NCI-H82 (cell line): Measurements from ENCODE around the gene CCDC51.

Experiments used
- DNase-seq: peaks from one replicate; lab custom pipeline; 2025; lab: John Stamatoyannopoulos, UW

Gene CCDC51

GRCh38 chr3:48419149-48419548, 20.8 kb downstream of the CCDC51 start:
- no peak for DNase-seq

GRCh38 chr3:48418651-48419050, 21.3 kb downstream of the CCDC51 start:
- no peak for DNase-seq

DNA sequence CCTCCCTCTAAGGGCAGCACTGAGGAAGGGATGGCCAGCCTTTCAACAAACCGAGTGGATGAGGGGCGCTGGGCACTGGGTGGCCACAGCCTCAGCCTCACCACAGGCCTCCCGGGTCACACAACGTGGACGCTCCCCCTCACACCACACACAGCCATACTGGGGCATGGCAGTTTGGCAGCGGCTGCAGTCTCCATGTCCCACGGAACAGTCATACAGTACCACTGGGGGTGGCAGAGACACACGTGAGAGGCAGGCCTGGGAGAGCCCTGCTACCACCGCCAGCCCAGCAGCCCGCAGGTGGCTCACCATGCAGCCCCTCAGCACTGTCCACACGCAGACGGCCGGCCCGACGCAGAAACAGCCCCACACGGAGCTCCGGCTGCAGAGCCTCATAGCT, 21.8 kb downstream of the CCDC51 start:
- DNase-seq, result no peak

DNA sequence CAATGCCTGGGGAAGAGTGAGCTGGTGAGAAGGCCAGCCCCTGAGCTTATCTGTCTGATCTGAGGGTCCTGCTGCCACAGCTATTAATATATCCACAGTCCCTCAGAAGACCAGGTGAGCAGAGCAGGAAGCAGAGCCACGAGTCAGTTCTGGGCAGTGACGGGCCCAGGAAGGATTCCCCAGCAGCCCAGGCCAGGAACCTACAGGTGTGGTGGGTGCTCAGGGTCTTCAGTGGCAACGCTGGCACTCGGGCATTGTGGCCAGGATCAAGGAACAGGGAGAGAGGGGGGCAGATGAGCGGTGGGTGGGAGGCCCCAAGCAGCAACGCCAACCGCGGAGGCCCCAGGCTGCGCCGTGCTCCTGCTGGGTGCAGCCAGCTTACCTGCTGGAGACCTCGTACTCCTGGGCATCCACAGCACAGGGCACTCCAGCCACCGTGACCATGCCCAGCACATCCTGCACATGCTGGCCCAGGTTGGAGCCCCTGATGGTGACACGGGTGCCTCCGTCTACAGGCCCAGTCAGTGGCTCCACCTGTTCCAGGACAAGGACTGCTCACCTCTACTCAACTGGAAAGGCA, 22.3 kb downstream of the CCDC51 start:
- no peak for DNase-seq

- DNase-seq, result no peak
Measured at GRCh38 chr3:48416546-48416945, 23.4 kb downstream of the CCDC51 start.

DNA sequence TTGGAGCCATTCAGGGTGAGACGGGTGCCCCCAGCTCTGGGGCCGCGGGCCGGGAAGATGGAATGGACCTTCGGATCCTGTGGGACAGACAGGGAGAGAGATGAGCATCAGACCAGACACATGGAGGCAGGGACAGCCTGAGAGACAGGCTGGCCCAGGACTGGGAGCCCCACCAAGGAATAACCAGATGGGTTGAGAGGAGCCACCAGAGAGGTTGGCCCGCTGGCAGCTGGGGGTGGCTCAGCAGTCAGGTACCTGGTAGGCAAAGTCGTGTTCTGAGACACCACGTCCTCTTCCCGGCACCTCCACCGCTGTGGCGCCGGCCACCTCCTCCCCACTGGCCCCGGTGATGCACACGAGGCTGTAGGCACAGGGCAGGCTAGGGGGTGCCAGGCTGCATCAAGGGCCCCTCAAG, 23.8 kb downstream of the CCDC51 start:
- DNase-seq, result no peak

- no peak for DNase-seq
Measured at GRCh38 chr3:48415251-48415953, 24.5 kb downstream of the CCDC51 start.

- no peak for DNase-seq
Measured at GRCh38 chr3:48414376-48415250, 25.3 kb downstream of the CCDC51 start.

- no peak for DNase-seq
Measured at GRCh38 chr3:48413611-48414010, 26.3 kb downstream of the CCDC51 start.

DNA sequence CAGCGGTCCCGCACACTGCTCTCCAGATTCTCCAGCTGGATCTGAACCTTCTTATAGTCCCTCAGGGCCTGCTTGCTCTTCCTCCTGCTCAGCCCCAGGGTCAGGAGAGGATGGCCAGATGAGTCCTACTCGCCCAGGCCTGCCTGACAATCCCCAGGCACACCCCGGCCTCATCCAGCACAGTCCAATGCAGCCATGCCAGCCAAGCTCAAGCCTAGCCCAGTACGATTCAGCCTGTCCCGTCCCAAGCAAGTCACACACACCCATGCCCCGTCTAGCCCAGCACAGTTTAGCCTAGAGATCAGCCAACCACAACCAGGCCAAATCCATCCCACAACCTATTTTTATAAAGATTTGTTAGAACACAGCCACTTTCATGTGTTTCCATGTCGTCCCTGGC, 26.8 kb downstream of the CCDC51 start:
- DNase-seq, result no peak

DNA sequence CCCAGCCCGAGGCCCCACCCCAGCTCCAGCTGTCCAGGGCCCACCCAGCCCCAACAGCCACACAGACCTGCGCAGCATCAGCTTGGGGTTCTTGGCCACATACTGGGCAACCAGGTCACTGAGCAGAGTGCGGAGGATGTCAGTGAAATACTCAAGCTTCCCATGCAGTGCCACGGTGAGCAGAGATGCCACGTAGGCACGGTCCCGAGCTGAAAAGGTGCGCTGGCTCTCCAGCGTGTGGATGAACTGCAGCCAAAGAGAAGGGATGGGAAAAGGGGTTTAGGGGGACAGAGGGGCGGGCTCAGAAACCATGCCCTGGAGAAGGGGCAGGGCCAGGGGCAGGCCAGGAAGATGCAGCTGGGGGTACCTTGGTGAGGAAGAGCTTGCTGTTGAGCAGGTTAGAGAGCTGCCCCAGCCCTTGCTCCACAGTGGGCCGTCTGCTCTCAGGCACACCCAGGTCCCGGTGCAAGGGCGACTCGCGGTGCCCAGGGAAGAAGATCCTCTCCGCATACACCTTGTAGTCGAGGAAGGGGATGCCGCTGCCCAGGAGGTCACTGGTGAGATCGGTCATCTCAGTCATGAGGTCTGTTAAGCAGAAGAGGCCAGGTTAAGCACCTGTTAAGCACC, 27.4 kb downstream of the CCDC51 start:
- DNase-seq, result no peak

DNA sequence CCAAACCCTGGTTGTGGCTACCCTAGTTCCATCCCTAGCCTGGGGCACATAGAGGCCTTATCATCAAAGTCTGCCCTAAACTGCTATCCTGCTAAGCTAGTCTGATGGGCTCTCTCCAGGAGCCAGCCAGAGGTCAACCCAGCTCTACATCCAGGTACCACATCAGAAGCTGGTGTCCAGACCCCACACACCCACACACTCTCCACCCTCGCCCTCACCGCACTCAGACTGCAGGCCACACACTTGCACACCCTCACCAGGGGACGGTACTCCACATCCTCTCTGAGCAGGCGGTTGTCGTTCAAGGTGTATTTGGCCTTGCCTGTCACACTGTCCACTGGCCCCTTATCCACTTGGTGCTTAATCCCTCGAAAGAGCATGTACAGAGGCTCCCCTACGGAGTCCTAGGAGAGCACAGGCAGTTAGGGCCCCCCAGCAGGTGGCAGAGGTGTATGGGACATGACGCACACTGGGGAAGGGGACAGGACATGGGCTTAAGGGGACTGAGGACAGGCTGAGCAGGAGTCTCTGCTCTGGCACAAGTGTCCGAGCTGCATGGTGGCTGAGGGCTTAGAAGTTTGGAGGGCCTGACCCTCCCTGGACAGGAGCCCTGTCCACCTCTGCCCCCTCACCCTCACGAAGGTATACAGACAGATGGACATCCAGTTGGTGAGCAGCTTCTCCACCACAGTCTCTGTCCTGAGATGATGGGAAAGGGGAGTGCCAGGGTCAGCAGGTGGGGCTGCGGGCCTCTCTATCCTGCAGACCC, 28.1 kb downstream of the CCDC51 start:
- DNase-seq, result no peak

- no peak for DNase-seq
Measured at GRCh38 chr3:48411041-48411588, 28.8 kb downstream of the CCDC51 start.

GRCh38 chr3:48410205-48411040, 29.5 kb downstream of the CCDC51 start:
- no peak for DNase-seq

GRCh38 chr3:48409291-48410201, 30.4 kb downstream of the CCDC51 start:
- DNase-seq, result no peak

DNA sequence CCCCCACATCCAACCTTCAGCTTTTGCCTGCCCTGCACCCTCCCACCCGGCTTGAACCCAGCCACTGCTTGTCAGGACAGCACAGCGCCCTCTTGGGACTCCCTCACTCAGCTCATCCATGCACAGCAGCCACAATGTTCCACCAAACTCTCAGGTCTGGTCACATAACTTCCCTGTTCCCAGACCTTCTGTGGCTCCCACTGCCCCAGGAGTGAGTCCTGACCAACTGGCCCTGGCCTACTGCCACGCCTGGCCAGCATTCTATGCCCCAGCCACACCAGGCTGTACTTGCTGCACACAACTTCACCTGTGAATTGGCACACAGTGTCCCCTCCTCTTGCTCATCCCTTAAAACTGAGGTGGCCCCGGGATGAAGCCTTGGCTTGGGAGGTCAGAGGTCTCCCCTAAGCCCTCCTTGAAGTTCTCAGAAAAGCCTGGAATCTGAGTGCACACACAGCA, 31.1 kb downstream of the CCDC51 start:
- peak; percentile 4 for DNase-seq

DNA sequence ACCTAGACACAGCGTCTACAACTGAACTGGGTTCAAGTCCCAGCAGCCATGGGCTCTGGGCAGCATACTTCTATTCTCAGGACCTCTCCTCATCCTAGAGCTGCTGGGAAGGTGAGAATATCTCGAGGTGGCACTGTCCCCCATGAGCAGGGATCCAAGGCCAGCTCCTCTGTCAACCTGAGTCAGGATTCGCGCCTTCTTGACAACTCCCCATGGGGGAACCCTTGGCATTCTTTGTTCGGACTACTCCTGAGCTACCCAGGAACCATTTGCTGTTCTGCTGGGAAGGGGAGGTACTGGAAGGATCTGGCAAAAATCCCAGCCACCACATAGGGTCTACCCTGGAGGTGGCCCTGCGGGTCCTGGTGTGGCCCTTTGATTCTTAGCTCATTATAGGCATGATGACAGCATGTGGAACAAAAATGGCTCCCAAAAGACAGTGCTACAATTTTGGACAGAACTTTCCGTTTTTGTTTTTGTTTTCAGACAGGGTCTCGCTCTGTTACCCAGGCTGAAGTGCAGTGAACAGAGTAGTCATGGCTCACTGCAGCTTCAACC, 32.3 kb downstream of the CCDC51 start:
- no peak for DNase-seq

DNA sequence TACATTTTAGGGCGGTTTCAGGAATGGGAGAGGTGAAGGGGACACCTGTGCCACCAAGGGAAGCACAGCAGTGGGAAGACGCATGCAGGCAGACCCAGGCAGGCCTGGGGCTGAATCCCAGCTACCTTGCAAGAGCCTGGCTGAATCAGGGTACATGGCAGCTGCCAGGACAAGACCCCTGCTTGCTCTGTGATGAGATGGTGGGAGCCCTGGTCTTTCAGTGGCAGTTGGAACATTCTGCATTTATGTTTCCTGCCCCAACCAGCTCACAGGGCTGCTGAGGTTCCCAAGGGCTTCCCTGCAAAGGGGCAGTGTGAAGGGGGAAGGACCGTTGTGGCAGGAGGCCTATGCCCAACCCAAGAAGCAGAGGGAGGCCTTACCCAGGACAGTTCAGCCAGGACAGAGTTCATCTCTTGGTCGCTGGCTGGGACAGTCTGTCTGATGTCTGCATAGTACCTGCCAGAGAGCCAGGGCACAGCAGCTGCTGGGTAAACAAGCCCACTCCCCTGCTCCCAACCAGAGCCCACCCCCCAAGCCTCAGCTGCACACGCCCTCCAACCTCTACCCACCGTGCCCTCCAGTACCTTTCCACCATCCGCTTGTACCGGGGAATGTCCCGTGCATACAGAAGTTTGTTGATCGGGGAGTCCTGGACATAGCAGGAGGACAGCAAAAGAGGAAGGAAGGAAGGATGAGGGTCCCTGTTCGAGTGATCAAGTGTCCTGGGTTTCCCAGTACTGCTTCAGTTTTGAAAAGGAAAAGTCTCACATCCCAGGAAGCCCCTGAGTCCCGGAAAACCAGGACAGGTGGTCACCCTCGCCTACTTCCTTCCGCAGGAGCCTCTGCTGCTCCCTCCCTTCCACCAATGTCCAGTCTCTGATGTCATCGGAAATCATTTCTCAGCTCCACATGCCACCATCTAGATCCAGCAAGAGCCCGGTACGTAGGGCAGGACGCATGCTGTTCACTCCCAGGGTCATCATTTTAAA, 33.2 kb downstream of the CCDC51 start:
- DNase-seq, result no peak
